GM12873 (cell line): ENCODE data around the gene ARRDC5.

Experiments used
- CTCF ChIP-seq: IDR thresholded peaks from 2 replicates; pipeline ENCODE4 v1.5.1; 2012; ENCODE audit warnings: low read depth, mild to moderate bottlenecking, moderate library complexity, low read length, control low read depth; ENCODE audit not compliant: insufficient read depth; ENCODE audit errors: missing control alignments

The ARRDC5 gene

GRCh38 chr19:4902796-4903195, at the start of gene ARRDC5:
TSS of gene ARRDC5 (minus strand) at chr19:4902896. CDS start at chr19:4902825, 71 bp downstream.
- TF ChIP-seq CTCF, result no peak

GRCh38 chr19:4951656-4952055, 49.0 kb upstream of the ARRDC5 start:
- TF ChIP-seq CTCF, result no peak

GRCh38 chr19:4939466-4939865, 36.8 kb upstream of the ARRDC5 start:
- TF ChIP-seq CTCF, result no peak

GRCh38 chr19:4937060-4937459, 34.4 kb upstream of the ARRDC5 start:
- no peak for TF ChIP-seq CTCF

GRCh38 chr19:4935444-4935843, 32.7 kb upstream of the ARRDC5 start:
- TF ChIP-seq CTCF, result no peak

GRCh38 chr19:4933528-4933927, 30.8 kb upstream of the ARRDC5 start:
- no peak for TF ChIP-seq CTCF

- TF ChIP-seq CTCF, result no peak
Observed at GRCh38 chr19:4932711-4933110, 30.0 kb upstream of the ARRDC5 start.
